Progenitor cell of endocrine pancreas (in vitro differentiated cells): ENCODE data around the gene CLTC. TPM values are rescaled to one million over a fixed set of nuclear protein-coding genes. Genes with fewer than 3 reads are reported as not detected.

Source experiments
- DNase-seq: peaks from one replicate; pipeline ENCODE4 v3.0.0; 2021; ENCODE audit warnings: low spot score; ENCODE audit not compliant: unreplicated experiment
- H3K27ac Mint-ChIP-seq: 2 replicates; pipeline ENCODE4 v1.8.0; 2021; ENCODE audit warnings: mild to moderate bottlenecking, moderate library complexity, mixed read lengths
- H3K27me3 Mint-ChIP-seq: 2 replicates; pipeline ENCODE4 v1.8.0; 2021; ENCODE audit warnings: mixed read lengths
- H3K36me3 Mint-ChIP-seq: 2 replicates; pipeline ENCODE4 v1.8.0; 2022; ENCODE audit warnings: mixed read lengths; ENCODE audit not compliant: insufficient read depth
- H3K4me1 Mint-ChIP-seq: 2 replicates; pipeline ENCODE4 v1.8.0; 2021; ENCODE audit warnings: low read depth, mixed read lengths
- H3K4me3 Mint-ChIP-seq: 2 replicates; pipeline ENCODE4 v1.8.0; 2021; ENCODE audit warnings: low read depth, mild to moderate bottlenecking, moderate library complexity, mixed read lengths
- H3K9me3 Mint-ChIP-seq: 2 replicates; pipeline ENCODE4 v1.8.0; 2021; ENCODE audit warnings: low read depth, mixed read lengths
- total RNA-seq: library from RNA; stranded (reverse); gene quantifications from 2 replicates; pipeline ENCODE4 v1.2.1, GENCODE V29; 2021
- TF ChIP-seq, protein P1 (sequence below): fragments of 200-600 bp; sonication (generic); IDR thresholded peaks from one replicate; pipeline ENCODE4 v1.5.0; 2021; ENCODE audit warnings: antibody characterized with exemption, mild to moderate bottlenecking; ENCODE audit not compliant: unreplicated experiment

CLTC gene
- total RNA-seq, 1 donor from 2014 or later: 185 TPM

DNA sequence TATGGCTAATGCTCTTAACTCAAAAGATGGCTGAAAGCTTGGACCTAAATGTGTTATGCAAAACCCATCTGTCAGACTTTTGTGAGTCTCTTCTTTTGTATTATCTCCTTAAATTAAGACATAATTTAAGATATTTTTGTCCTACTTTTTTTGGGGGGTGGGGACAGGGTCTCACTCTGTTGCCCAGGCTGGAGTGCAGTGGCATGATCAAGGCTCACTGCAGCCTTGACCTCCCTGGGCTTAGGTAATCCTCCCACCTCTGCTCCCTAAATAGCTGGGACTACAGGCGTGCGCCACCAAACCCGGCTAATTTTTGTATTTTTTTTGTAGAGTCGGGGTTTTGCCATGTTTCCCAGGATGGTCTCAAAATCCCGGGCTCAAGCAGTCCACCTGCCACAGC, 7.1 kb downstream of the CLTC start:
- Mint-ChIP-seq H3K27ac (no peak overlapping the region), H3K36me3 (peaks cover 4% of the 10 kb centered on the region), H3K4me1 (peaks cover 13% of the 10 kb centered on the region), H3K9me3 (no peaks in the 10 kb centered on the region), H3K27me3 (no peaks in the 10 kb centered on the region), H3K4me3 (no peak overlapping the region)
- TF ChIP-seq, protein P1, sequence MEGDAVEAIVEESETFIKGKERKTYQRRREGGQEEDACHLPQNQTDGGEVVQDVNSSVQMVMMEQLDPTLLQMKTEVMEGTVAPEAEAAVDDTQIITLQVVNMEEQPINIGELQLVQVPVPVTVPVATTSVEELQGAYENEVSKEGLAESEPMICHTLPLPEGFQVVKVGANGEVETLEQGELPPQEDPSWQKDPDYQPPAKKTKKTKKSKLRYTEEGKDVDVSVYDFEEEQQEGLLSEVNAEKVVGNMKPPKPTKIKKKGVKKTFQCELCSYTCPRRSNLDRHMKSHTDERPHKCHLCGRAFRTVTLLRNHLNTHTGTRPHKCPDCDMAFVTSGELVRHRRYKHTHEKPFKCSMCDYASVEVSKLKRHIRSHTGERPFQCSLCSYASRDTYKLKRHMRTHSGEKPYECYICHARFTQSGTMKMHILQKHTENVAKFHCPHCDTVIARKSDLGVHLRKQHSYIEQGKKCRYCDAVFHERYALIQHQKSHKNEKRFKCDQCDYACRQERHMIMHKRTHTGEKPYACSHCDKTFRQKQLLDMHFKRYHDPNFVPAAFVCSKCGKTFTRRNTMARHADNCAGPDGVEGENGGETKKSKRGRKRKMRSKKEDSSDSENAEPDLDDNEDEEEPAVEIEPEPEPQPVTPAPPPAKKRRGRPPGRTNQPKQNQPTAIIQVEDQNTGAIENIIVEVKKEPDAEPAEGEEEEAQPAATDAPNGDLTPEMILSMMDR: no peak
- no peak for DNase-seq

DNA sequence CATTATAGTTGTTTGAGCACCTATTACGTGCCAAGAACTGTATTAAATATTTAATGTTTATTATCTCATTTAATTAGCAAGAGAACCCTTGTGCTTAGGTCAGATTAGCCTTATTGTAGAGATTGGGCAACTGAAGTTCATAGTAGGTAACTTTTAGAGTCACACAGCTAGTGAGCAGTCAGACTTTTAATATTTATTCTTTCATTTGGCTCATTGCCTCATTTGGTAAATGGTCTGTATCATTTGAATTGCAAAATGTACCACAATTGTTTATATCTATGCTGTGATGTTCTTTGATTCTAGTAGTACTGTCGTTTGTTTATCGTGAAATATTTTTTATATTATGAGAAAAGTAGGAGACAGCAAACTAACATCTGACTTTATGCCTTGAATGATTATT, 7.6 kb downstream of the CLTC start:
- DNase-seq: no peak
- Mint-ChIP-seq H3K27ac (no peak overlapping the region), H3K4me3 (no peak overlapping the region), H3K27me3 (no peaks in the 10 kb centered on the region), H3K4me1 (peaks cover 10% of the 10 kb centered on the region), H3K36me3 (peaks cover 4% of the 10 kb centered on the region), H3K9me3 (no peaks in the 10 kb centered on the region)
- TF ChIP-seq, protein P1: no peak

DNA sequence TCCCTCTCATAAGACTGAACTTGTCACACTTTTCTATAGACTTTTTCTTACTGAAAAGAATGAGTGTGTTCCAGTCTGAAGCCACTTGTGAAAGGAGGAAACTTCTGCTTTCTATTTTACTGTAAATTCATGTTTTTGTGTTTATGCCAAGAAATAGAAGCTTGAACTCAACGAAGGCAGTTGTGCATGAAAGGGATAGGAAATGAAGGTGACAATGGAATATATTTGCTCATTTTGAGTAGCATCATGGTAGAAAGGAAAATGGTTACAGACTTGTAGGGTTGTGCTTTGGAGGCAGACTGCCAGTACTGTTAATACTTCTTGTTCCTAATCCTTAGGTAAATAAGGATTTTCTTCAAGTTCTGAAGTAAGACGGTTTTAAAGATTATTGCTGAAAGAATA, 8.1 kb downstream of the CLTC start:
- Mint-ChIP-seq H3K27me3 (no peaks in the 10 kb centered on the region), H3K4me1 (peaks cover 6% of the 10 kb centered on the region), H3K9me3 (no peaks in the 10 kb centered on the region), H3K27ac (no peak overlapping the region), H3K4me3 (no peak overlapping the region), H3K36me3 (peaks cover 4% of the 10 kb centered on the region)
- DNase-seq: no peak
- TF ChIP-seq, protein P1: no peak

DNA sequence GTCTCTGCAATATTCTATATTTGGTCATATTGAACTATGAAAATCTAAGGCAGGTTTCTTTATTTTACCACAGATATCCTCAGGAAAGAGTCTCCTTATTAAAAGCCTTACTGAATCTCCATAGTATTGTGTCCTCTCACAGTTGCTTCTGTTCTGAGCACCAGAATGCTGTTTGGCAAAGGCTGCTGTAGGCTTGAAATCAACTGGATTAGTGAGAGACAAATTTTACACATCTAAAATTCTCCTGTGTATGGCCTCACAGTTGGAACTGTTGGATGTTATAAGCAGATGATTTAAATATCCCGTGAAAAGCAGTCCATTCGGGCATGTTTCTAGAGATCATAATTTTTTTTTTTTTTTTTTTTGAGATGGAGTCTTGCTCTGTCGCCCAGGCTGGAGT, 9.5 kb downstream of the CLTC start:
- Mint-ChIP-seq H3K27me3 (no peaks in the 10 kb centered on the region), H3K4me3 (no peak overlapping the region), H3K4me1 (no peaks in the 10 kb centered on the region), H3K9me3 (no peaks in the 10 kb centered on the region), H3K36me3 (peaks cover 3% of the 10 kb centered on the region), H3K27ac (no peak overlapping the region)
- TF ChIP-seq, protein P1: no peak
- no peak for DNase-seq

DNA sequence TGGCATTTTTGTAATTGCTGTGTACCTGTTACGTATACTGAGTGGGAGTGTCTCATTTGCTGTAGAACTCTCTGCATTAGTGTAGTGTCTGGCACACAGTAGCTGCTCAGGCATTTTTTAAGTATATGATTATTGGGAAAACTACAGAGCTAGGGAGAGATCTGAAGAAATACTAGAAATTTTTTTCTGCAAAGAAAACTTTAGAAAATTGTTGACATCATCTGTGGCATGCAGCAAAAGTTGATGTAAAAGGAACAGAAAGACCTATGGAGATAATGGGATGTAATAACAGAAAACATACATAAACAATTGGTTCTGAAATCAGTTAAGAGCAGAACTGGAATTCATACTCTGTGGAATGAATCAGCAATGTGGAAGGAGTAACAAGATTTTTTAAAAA, 11.6 kb downstream of the CLTC start:
- Mint-ChIP-seq H3K27me3 (no peaks in the 10 kb centered on the region), H3K4me1 (peaks cover 7% of the 10 kb centered on the region), H3K9me3 (no peaks in the 10 kb centered on the region), H3K27ac (no peak overlapping the region), H3K36me3 (peaks cover 3% of the 10 kb centered on the region), H3K4me3 (no peak overlapping the region)
- DNase-seq: no peak
- TF ChIP-seq, protein P1: no peak
